GM21825 (cell line): Measurements from ENCODE around the gene CASP8AP2.
A peak's percentile ranks its signal among the peaks of the same experiment; 100 is the strongest.
"Not testable (repeated sequence)": the region's sequence is repeated elsewhere in the genome, so short reads cannot be mapped to it uniquely, and the experiment has no call there.

Experiments used
- ATAC-seq: cut with Tn5 transposase; IDR thresholded peaks from one replicate; pipeline ENCODE4 v1.9.1; 2021; ENCODE audit warnings: mild to moderate bottlenecking, moderate library complexity; ENCODE audit not compliant: unreplicated experiment

The CASP8AP2 gene

GRCh38 chr6:89829472-89830169 is at the start of gene CASP8AP2:
Gene CASP8AP2 (plus strand): TSS chr6:89829880.
- peak; percentile 98 for ATAC-seq

- ATAC-seq, result no peak
These were observed 48.3 kb upstream of the CASP8AP2 start for GRCh38 chr6:89781070-89782034.

- no peak for ATAC-seq
These were observed 47.5 kb upstream of the CASP8AP2 start for GRCh38 chr6:89782222-89782621.

GRCh38 chr6:89783293-89783692 is 46.4 kb upstream of the CASP8AP2 start:
- not testable (repeated sequence) for ATAC-seq

- no peak for ATAC-seq
These were observed 44.8 kb upstream of the CASP8AP2 start for GRCh38 chr6:89784838-89785237.

GRCh38 chr6:89786970-89787369 is 42.7 kb upstream of the CASP8AP2 start:
- no peak for ATAC-seq

- no peak for ATAC-seq
These were observed 41.9 kb upstream of the CASP8AP2 start for GRCh38 chr6:89787660-89788328.

- no peak for ATAC-seq
These were observed 39.7 kb upstream of the CASP8AP2 start for GRCh38 chr6:89789980-89790379.

- ATAC-seq, result no peak
These were observed 39.3 kb upstream of the CASP8AP2 start for GRCh38 chr6:89790403-89790802.

GRCh38 chr6:89792881-89793280 is 36.8 kb upstream of the CASP8AP2 start:
- ATAC-seq, result no peak

GRCh38 chr6:89793586-89793985 is 36.1 kb upstream of the CASP8AP2 start:
- no peak for ATAC-seq

- no peak for ATAC-seq
These were observed 35.4 kb upstream of the CASP8AP2 start for GRCh38 chr6:89794324-89794723.

- ATAC-seq, result no peak
These were observed 32.4 kb upstream of the CASP8AP2 start for GRCh38 chr6:89797317-89797716.

- no peak for ATAC-seq
These were observed 30.6 kb upstream of the CASP8AP2 start for GRCh38 chr6:89799096-89799495.

GRCh38 chr6:89799756-89800155 is 29.9 kb upstream of the CASP8AP2 start:
- no peak for ATAC-seq

GRCh38 chr6:89803271-89803670 is 26.4 kb upstream of the CASP8AP2 start:
- ATAC-seq, result no peak

GRCh38 chr6:89805814-89806371 is 23.8 kb upstream of the CASP8AP2 start:
- no peak for ATAC-seq

- no peak for ATAC-seq
These were observed 22.1 kb upstream of the CASP8AP2 start for GRCh38 chr6:89807581-89807980.

GRCh38 chr6:89813422-89813821 is 16.3 kb upstream of the CASP8AP2 start:
- ATAC-seq, result not testable (repeated sequence)

- no peak for ATAC-seq
These were observed 12.2 kb upstream of the CASP8AP2 start for GRCh38 chr6:89817481-89817880.

- ATAC-seq, result peak; percentile 21
These were observed 10.7 kb upstream of the CASP8AP2 start for GRCh38 chr6:89818977-89819335.
